Mucosa of descending colon (tissue), 3 donors: ENCODE data around the gene GOLT1B. TPM values are rescaled to one million over a fixed set of nuclear protein-coding genes. Genes with fewer than 3 reads are reported as not detected.

Experiments used
- ATAC-seq: fragments of 200-7000 bp; cut with Tn5 transposase; one replicate; pipeline ENCODE4 v1.9.1; 2020; ENCODE audit warnings: mild to moderate bottlenecking, moderate library complexity
- DNase-seq, 3 donors: peaks; one replicate each; pipeline ENCODE4 v3.0.0-alpha.2; 2020
- H3K36me3 ChIP-seq: fragments of 200-600 bp; one replicate; pipeline ENCODE4 v1.8.0; 2021; ENCODE audit warnings: low read depth, mild to moderate bottlenecking
- H3K4me1 ChIP-seq: fragments of 200-600 bp; one replicate; pipeline ENCODE4 v1.8.0; 2021; ENCODE audit warnings: low read depth, mild to moderate bottlenecking
- H3K4me3 ChIP-seq: fragments of 200-600 bp; one replicate; pipeline ENCODE4 v1.8.0; 2021; ENCODE audit warnings: mild to moderate bottlenecking
- H3K9me3 ChIP-seq: fragments of 200-600 bp; one replicate; pipeline ENCODE4 v1.8.0; 2021; ENCODE audit warnings: mild to moderate bottlenecking
- CTCF ChIP-seq: fragments of 200-600 bp; IDR thresholded peaks from one replicate; pipeline ENCODE4 v1.8.0; 2022; ENCODE audit warnings: antibody characterized with exemption, mild to moderate bottlenecking
- intact Hi-C, 2 donors: fragments of 100-400 bp; cut with DNase I in 1 of 2; cut with micrococcal nuclease in 1 of 2; formaldehyde crosslinking; loops; one replicate each; pipeline versions ENCODE4 v1.11.0 to v1.11.1; 2022; cut with DNase I, micrococcal nuclease
- total RNA-seq, 3 donors: library from RNA; stranded (reverse); fragmentation: NEBNext Ultra II Directional in 2 of 3; extraction: Animal tissue kit (Norgen Biotek cat#: 25700) in 2 of 3; gene quantifications; one replicate each; pipeline versions ENCODE4 v1.2.1 to v1.2.4, GENCODE V29; 2021 to 2023
- donor health status: DM: no; HTN: no; CAD: no; lungs with moderate emphysema.
- donor health status: DM: no; HTN: no; CAD: no.
- donor health status: DM: no; HTN: yes; CAD: no.

Gene GOLT1B
- total RNA-seq, 3 donors from 2014 or later: 15.4 to 22.0 (median 21.5) TPM

- H3K36me3 ChIP-seq: peaks cover 4% of the 10 kb centered on the region
- no peaks in the 10 kb centered on the region for H3K9me3 ChIP-seq
- ATAC-seq: no peak
- no peak overlapping the region for H3K4me3 ChIP-seq
- TF ChIP-seq CTCF: no peak
- no peaks in the 10 kb centered on the region for H3K4me1 ChIP-seq
- no peak for DNase-seq
- intact Hi-C loops: no loop called here
Measured at GRCh38 chr12:21471294-21471693, 30.3 kb upstream of the GOLT1B start.

- H3K4me1 ChIP-seq: no peaks in the 10 kb centered on the region
- no peak for ATAC-seq
- H3K9me3 ChIP-seq: no peaks in the 10 kb centered on the region
- H3K4me3 ChIP-seq: no peak overlapping the region
- H3K36me3 ChIP-seq: peaks cover 4% of the 10 kb centered on the region
- TF ChIP-seq CTCF: no peak
- intact Hi-C loops: no loop called here
- DNase-seq: no peak
Measured at GRCh38 chr12:21472197-21472823, 29.3 kb upstream of the GOLT1B start.

DNA sequence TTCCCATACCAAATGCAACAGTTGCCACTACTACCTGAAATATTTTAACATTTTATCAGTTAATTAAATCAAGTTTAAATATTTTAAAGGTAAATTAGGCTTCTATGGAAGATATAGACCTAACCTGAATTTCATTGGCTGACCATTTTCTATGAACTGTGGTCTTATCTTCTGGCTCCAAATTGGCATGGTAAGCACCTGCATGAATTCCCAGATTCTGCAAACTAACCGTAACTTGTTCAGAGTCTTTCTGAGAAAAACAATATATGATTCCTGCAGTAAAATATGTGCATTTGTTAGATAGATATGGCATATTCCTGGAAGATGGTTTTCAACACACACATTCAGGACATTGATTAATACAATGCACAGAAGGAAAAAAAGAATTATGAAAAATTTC is 26.0 kb upstream of the GOLT1B start:
- DNase-seq (no peak), ATAC-seq (no peak)
- intact Hi-C loops: no loop called here
- Histone ChIP-seq H3K9me3 (no peaks in the 10 kb centered on the region), H3K36me3 (no peaks in the 10 kb centered on the region), H3K4me1 (no peaks in the 10 kb centered on the region), H3K4me3 (no peak overlapping the region)
- TF ChIP-seq CTCF: no peak

- TF ChIP-seq CTCF: no peak
- ATAC-seq (no peak), DNase-seq (no peak)
- intact Hi-C loops: no loop called here
- no peaks in the 10 kb centered on the region for H3K36me3 ChIP-seq
- H3K4me3 ChIP-seq: no peak overlapping the region
- H3K4me1 ChIP-seq: no peaks in the 10 kb centered on the region
- H3K9me3 ChIP-seq: no peaks in the 10 kb centered on the region
Measured at GRCh38 chr12:21476949-21477348, 24.6 kb upstream of the GOLT1B start.

DNA sequence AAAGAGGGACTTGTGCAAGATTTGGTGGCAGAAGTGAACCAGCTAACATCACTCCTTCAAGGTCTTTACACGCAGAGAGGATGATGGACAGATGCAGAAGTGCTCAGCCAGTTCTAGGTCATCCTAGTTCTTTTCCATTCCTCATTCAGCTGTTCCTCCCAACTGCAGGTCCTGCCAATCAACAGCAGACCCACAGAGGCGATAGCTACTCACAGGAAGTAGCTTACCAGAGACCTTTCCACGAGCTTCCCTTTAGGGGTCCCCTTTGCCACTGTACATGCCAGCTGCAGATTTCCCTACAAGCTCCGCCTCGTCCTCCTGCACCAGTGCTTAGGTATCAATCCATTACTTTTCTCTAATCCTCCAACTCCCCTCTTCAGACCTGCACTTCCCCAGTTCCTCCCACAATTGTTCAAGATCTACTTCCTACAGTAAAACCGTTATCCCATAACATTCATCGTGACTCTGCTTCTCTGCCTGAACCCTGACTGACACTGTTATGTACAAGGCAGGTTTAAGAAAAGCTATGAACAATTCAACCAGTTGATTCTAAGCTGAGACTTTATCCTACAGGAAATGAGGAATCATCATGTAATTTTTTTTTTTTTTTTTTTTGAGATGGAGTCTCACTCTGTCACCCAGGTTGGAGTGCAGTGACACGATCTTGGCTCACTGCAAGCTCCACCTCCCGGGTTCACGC is 22.7 kb upstream of the GOLT1B start:
- ATAC-seq: no peak
- Histone ChIP-seq H3K4me1 (no peaks in the 10 kb centered on the region), H3K36me3 (no peaks in the 10 kb centered on the region), H3K9me3 (no peaks in the 10 kb centered on the region), H3K4me3 (no peak overlapping the region)
- DNase-seq: no peak
- no peak for TF ChIP-seq CTCF
- intact Hi-C loops: no loop called here
